C4-2B (cell line): ENCODE data around the gene INSIG1.

Experiments
- H3K27ac ChIP-seq: fragments of 450-650 bp; 2 replicates; pipeline ENCODE4 v1.5.1; 2017
- CTCF ChIP-seq: fragments of 450-650 bp; conservative IDR thresholded peaks from 2 replicates; pipeline ENCODE4 v1.5.1; 2017; ENCODE audit warnings: mild to moderate bottlenecking
- ZFX ChIP-seq: fragments of 450-650 bp; IDR thresholded peaks from 2 replicates; pipeline ENCODE4 v1.6.1; 2017

INSIG1 gene

GRCh38 chr7:155285833-155286232 is 11.8 kb upstream of the INSIG1 start:
- no peak for TF ChIP-seq CTCF
- no peak for TF ChIP-seq ZFX
- H3K27ac ChIP-seq: no peak overlapping the region

GRCh38 chr7:155286686-155287085 is 11.0 kb upstream of the INSIG1 start:
- no peak overlapping the region for H3K27ac ChIP-seq
- TF ChIP-seq CTCF (no peak), ZFX (no peak)

GRCh38 chr7:155287284-155287935 is 10.3 kb upstream of the INSIG1 start:
- no peak for TF ChIP-seq CTCF
- no peak for TF ChIP-seq ZFX
- no peak overlapping the region for H3K27ac ChIP-seq

GRCh38 chr7:155288055-155288454 is 9.6 kb upstream of the INSIG1 start:
- H3K27ac ChIP-seq: no peak overlapping the region
- TF ChIP-seq ZFX: no peak
- TF ChIP-seq CTCF: no peak

GRCh38 chr7:155289107-155289506 is 8.6 kb upstream of the INSIG1 start:
- no peak for TF ChIP-seq ZFX
- TF ChIP-seq CTCF: no peak

GRCh38 chr7:155289949-155290501 is 7.7 kb upstream of the INSIG1 start:
- TF ChIP-seq CTCF (no peak), ZFX (no peak)
- no peak overlapping the region for H3K27ac ChIP-seq

More at GRCh38 chr7:155289107-155289506, 8.6 kb upstream of the INSIG1 start:
- no peak overlapping the region for H3K27ac ChIP-seq

- no peak overlapping the region for H3K27ac ChIP-seq
- TF ChIP-seq CTCF (no peak), ZFX (no peak)
Measured at GRCh38 chr7:155291045-155291530, 6.6 kb upstream of the INSIG1 start.
